HG03558 (cell line): Measurements from ENCODE around the gene SRGAP3.

Source experiments
- ATAC-seq: cut with Tn5 transposase; IDR thresholded peaks from one replicate; pipeline ENCODE4 v1.9.1; 2021; ENCODE audit warnings: moderate number of reproducible peaks; ENCODE audit not compliant: unreplicated experiment; ENCODE audit errors: extremely low read depth

Gene SRGAP3

DNA sequence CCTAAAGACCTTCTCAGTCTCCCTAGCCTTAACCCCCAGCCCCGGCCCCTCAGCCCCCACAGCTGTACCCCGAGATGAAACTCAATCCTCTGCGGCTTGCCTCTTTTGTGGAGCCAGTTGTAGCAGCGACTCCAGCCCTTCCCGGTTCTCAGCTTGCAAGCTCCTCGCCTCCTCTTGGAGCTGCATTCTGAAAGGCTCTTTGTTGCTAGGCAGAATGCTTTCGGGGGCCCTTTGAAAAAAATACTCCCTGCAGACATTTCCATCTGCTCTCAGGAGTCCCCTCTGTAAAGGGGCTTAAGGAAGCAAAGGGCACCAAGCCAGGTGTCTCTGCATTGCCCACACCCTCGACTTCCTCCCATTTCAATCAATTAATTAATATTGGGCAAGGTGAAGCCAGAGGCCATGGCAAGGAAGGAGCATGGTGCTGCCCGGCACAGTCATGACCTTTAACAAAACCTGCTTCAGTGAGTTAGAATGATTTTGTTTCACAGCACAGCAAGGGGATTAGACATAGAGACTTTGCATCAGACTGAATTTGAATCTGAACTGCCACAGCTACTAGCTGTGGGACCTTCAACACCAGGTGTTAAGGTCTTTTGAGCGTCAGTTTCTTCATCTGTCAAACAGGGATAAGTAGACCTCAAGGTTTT, 65.5 kb downstream of the SRGAP3 start:
- ATAC-seq: no peak

DNA sequence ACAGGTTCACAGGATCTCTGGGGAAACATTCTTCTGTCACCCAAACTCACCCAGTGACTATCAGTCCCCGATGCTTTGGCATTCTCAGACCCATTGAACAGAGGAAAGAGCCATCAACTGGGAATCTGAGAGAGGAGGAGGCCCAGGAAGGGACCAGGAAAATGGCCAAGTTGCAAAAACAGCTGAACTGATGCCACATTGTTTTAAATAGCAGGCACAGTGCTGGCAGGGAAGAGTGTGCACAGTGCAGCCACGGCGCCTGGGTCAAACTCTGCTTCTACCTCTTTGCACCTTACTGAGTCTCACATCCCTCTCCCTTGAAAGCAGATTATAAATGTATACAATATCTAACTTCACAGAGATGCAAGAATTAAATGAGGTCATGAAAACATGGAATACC, 66.4 kb downstream of the SRGAP3 start:
- no peak for ATAC-seq

DNA sequence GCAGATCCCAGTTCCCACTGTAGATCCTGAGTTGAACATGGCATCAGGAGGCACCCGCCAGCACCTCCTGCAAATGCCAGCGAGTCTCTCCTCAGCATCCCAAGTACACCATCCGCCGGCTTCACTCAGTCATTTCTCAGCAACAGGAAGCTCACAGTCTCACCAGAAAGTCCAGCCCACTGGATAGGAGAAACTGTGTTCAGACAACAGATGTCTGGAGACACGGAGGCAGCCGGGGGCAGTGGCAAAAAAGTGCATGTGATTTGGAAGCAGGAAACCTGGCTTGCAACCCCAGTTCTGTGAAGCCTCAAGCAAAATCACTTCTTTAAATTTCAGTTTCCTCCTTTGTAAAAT, 68.7 kb downstream of the SRGAP3 start:
- ATAC-seq: no peak

- ATAC-seq: no peak
Measured at GRCh38 chr3:9179826-9180763, 69.4 kb downstream of the SRGAP3 start.

DNA sequence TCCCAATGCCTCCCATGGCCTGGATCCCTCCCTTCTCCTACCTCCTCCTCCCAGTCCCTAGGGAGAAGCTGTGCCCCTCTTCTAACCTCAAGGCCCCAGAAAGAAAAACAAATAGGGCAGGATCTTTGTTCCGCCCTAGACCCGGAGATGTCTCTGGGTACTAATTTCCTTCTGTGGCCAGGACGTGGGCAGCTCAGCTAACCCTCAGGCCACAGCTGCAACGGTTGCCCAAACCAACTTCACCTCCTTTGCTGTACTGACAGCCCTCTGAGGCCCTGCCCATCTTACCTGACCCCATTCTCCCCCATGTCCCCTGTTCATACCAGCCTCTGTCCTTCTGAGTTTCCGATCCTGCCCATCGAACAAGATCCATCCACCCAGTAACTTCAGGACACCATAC, 70.7 kb downstream of the SRGAP3 start:
- no peak for ATAC-seq

GRCh38 chr3:9175421-9175820, 74.0 kb downstream of the SRGAP3 start:
- ATAC-seq: no peak

DNA sequence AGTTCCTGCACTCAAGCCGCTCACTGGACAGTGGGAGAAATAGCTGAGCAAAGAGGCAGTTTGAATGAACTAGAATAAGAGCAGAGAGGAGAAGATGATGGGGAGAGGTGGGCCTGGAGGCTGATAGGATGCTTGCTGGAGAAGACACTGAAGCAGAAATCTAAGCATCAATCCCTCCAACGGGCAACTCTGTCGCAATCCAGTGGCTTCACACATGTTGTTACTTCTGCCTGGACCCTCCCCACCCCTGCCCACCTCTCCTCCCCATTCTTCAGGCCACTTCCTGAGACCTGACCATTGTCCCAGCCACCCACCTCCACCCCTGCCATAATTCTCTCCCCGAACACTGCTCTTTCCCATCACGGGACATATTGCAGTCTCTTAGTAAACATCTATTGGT, 76.0 kb downstream of the SRGAP3 start:
- ATAC-seq: no peak

DNA sequence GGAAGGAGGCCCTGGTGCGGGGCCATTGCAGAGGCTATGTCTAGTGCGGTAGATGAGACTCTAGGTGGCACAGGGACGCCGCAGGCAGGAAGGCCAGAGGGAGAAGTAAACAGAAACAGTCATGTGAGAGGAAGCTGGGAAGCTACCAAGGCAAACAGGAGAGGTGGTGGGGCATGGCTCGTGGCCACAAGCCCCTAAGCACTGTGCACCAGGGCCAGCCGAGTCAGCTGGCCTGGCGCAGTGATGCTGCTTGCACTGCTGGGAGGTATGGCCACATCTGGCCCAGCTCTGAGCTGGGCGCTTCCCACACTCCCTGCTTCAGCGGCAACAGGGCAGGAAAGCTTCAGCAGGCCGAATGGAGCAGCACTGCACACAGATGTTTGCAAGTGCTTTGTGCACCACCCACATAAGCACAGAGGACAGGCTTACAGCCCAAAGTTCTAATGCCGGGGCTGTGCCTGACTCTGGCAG, 76.6 kb downstream of the SRGAP3 start:
- no peak for ATAC-seq

DNA sequence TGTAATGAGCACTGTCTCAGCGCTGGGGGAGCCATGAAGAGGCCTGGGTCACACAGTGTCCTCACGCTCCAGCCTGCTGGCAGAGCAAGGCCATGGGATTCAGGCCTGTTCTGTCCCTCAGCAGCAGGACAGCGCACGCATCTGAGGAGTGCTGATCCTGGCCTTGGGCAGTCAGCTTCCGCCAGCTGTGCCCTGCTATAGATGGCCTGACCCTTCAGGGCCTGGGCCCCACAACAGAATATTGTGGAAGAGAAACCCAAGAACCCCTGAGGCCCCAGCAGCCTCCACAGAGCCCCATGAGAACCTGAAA, 78.6 kb downstream of the SRGAP3 start:
- no peak for ATAC-seq

DNA sequence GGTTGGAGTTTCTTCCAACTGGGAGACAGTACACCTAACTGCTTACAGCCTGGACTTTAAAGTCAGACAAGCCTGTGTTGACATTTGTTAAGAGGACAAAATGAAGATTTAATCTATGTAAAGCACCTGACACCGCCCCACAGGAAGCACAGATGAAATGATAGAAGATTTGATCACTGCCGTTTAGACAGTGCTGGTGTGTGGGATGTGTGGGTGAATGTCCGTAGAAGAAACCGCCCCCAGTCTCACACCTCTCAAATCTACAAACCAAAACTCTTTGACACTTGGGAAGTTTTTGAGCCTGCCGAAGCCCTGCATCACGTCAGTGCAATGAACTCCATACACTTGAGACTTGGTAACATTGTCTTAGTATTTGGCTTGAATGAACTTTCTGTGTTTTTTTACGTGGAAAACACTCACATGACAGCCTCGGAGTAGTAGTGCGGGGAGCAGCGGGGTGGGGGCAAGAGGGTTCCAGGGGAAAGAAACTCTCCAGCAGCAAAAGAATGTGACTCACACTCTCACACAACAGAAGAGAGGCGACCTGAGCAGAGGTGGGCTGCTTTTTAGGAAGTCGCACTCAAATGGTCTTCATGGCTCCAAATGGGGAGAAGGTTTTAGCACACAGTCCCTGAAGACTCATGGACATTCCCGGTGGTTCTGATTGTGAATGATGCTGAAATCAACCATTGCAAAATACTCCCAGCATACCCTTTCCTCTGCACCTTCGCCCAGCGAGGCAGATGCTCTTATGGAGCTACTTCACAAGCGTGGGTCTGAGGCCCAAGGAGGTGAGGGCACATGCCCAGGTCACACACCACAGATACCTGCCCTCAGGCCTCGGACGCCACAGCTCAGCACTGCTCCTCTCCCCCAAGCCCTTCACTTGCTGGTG, 79.2 kb downstream of the SRGAP3 start:
- no peak for ATAC-seq

DNA sequence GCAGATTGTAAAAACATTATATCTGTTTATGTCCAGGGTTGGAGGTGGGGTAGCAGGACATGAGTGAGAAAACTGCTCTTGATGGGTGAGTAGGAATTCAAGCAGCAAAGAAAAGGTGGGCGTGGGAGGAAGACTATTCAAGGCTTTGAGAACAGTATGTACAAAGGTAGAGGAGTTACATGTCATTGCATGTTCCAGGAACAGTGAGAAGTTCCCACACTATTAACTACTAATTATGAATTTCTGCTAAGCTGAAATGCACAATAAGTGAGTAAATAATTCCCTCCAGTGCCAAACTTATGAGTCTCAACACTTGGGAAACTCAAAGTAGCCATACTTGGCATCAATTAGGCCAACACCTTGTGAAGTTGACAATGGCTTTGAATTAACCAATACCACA, 80.1 kb downstream of the SRGAP3 start:
- ATAC-seq: no peak

GRCh38 chr3:9168241-9168741, 81.2 kb downstream of the SRGAP3 start:
- peak; percentile 97 for ATAC-seq

GRCh38 chr3:9167222-9167621, 82.2 kb downstream of the SRGAP3 start:
- no peak for ATAC-seq

DNA sequence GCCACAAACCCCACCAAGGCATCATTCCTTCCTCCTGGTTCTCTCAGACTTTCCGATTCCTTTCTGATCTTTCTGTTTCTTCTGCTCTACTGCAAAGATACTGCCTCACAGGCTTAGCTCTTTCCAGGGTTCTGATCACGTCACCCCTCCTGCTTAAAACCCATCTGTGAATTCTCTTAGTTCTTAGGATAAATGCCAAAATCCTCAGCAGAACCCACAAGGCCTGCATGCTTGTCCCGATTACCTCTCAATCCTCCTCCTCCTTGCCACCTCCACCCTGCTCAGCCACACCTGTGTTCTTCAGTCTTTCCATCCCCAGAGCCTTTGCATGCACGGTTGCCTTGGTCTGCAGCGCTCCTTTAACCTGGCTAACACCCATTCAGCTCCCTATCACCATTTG, 84.0 kb downstream of the SRGAP3 start:
- no peak for ATAC-seq

- ATAC-seq: no peak
Measured at GRCh38 chr3:9163289-9163688, 86.2 kb downstream of the SRGAP3 start.

- ATAC-seq: no peak
Measured at GRCh38 chr3:9161811-9162210, 87.6 kb downstream of the SRGAP3 start.

GRCh38 chr3:9161298-9161697, 88.1 kb downstream of the SRGAP3 start:
- ATAC-seq: no peak

GRCh38 chr3:9158865-9159630, 90.4 kb downstream of the SRGAP3 start:
- no peak for ATAC-seq

- ATAC-seq: no peak
Measured at GRCh38 chr3:9157651-9158362, 91.6 kb downstream of the SRGAP3 start.
